GM12892 (cell line): ENCODE measurements around the gene NR0B1.

ENCODE experiments used
- POLR2A ChIP-seq: IDR thresholded peaks from 2 replicates; pipeline ENCODE4 v1.6.1; 2011; ENCODE audit warnings: low read depth, low read length, control low read depth
- POLR2AphosphoS5 ChIP-seq: IDR thresholded peaks from 2 replicates; pipeline ENCODE4 v1.6.1; 2011; ENCODE audit warnings: low read depth, low read length, control low read depth
- TAF1 ChIP-seq: IDR thresholded peaks from 2 replicates; pipeline ENCODE4 v1.6.1; 2011; ENCODE audit warnings: low read depth, mild to moderate bottlenecking, control low read depth, low read length, borderline replicate concordance

DNA sequence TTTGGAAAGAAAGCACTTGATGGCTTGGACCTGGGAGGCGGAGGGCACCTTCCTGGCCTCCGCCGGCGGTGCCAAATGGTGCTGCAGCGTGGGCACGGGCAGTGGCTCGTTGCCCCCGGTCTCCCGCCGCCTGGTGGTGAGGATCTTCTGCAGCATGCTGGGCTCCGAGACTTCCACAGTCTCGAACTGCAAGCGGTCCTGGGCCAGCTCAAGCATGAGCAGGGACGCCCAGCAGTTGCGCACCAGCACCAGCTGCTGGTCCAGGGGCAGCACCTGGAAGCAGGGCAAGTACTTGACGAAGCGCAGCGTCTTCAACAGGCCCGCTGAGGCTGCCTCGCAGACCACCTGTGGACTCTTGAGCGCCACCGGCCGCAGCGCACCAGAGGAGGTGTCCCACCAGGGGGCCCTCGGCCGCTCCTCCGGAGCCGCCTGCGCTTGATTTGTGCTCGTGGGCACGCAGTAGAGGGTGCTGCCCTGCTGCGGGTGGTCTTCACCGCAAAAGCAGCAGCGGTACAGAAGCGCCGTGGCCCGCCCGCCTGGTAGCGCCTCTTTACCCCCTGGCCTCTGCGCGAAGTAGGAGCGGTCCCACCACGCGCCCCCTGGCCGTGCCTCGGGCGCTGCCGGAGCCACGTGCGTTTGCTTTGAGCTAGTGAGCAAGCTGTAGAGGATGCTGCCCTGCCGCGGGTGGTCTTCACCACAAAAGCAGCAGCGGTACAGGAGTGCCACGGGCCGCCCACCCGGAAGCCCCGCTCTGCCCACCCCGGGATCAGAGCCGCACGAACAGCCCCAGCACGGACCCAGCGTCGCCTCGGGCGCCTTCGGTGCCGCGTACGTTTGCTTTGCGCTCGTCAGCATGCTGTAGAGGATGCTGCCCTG is 689 bp downstream of the NR0B1 start:
- TF ChIP-seq POLR2A, result no peak
- no peak for TF ChIP-seq TAF1
- TF ChIP-seq POLR2AphosphoS5, result no peak
